GM12891 (cell line): Measurements from ENCODE around the gene DENND4A.

Source experiments
- POLR2AphosphoS5 ChIP-seq: IDR thresholded peaks from 2 replicates; pipeline ENCODE4 v1.6.1; 2011; ENCODE audit warnings: low read depth, low read length, control low read depth
- TAF1 ChIP-seq: IDR thresholded peaks from 2 replicates; pipeline ENCODE4 v1.6.1; 2011; ENCODE audit warnings: low read depth, low read length, control low read depth

DNA sequence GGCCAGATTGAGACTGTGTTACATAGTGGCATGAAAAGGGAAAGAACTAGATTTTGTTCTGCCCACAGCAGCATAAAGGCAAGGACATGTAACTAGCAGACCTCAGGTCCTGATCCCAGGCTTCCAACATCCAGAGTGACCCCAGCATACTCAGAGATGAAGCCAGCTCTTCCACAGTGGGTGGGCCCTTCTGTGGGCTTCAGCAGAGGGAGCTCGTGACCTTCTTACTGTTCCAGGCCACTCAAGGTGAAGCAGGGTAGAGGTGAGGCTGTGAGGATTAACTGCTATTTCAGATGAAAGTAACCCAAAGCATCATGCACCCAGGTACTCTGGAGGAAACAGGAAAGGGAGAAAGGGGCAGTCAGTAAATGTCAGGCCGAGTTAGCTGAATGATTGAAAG lies 171.3 kb downstream of the DENND4A start:
- TF ChIP-seq POLR2AphosphoS5 (no peak), TAF1 (no peak)
